Measurements from ENCODE around the gene CYP4V2. TPM values are rescaled to one million over a fixed set of nuclear protein-coding genes. Genes with fewer than 3 reads are reported as not detected.

Gene CYP4V2
- total RNA-seq, 4 donors from 2014 or later = 44.0 to 83.8 (median 61.3) TPM

DNA sequence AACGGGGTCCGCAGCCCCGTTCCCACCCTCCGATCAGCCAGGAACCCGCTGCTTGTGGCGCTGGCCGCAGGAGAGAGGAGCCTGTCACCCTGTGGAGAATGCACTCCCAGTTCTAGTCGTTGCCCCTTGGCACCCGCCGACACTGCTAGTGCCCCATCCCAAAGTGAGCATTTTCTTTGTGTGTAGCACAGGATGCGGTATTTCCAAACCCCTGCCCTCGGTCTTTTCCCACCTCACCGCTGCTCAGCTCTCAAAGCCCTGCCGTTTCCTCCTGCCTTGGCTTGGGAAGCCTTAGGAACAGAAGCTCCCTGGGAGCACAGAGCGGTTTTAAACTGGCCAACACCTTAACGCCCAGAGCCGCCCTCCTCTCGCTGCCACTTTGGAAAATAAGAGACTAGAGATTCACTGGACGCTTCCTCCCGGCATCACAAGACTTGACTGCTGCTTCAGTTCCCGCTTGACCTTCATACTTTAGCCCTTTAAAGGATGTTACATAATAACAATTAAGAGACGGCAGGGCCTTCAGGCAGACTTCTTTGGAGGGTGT lies 772 bp downstream of the CYP4V2 start:
- WGBS, 2 donors (ENCODE audit: low coverage in 1 of 2) = 1 to 33% methylated on average over 1 to 22 of the region's 22 CpGs
- peak overlapping the region; percentile 44 to 93 (median 68) for H3K4me3 ChIP-seq
- H3K27ac ChIP-seq = peak overlapping the region; percentile 93 to 99 (median 96)
- intact Hi-C loops (cut with DNase I; ENCODE audit: low total_unique reads) = loop anchor here (5.0 kb wide), 1 partner anchor 45 kb away; no protein-coding TSS in a partner anchor
- no peaks in the 10 kb centered on the region for H3K27me3 ChIP-seq
- DNase-seq = peak; percentile 57
- H3K9me3 ChIP-seq = no peaks in the 10 kb centered on the region
- H3K4me1 ChIP-seq = peaks cover 11 to 37% (median 27%) of the 10 kb centered on the region in 4 donors
- in situ Hi-C loops (cut with MboI; ENCODE audit: low pct_ligation_motif_present in 1 of 4, low pct_unique_long_range_greater_than_20kb in 1 of 4, low sequenced_read_pairs in 3 of 4) = no loop called here
- TF ChIP-seq, protein P1, sequence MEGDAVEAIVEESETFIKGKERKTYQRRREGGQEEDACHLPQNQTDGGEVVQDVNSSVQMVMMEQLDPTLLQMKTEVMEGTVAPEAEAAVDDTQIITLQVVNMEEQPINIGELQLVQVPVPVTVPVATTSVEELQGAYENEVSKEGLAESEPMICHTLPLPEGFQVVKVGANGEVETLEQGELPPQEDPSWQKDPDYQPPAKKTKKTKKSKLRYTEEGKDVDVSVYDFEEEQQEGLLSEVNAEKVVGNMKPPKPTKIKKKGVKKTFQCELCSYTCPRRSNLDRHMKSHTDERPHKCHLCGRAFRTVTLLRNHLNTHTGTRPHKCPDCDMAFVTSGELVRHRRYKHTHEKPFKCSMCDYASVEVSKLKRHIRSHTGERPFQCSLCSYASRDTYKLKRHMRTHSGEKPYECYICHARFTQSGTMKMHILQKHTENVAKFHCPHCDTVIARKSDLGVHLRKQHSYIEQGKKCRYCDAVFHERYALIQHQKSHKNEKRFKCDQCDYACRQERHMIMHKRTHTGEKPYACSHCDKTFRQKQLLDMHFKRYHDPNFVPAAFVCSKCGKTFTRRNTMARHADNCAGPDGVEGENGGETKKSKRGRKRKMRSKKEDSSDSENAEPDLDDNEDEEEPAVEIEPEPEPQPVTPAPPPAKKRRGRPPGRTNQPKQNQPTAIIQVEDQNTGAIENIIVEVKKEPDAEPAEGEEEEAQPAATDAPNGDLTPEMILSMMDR (IDR thresholded peaks at IDR 0.05) = no peak
- TF ChIP-seq POLR2A (IDR thresholded peaks at IDR 0.05) = peak; percentile 69
- no peak for TF ChIP-seq EP300 (IDR thresholded peaks at IDR 0.05; ENCODE audit: low read depth)
- peak; percentile 23 to 61 (median 60) for TF ChIP-seq POLR2AphosphoS5 (IDR thresholded peaks at IDR 0.05)
- no peaks in the 10 kb centered on the region for H3K36me3 ChIP-seq

DNA sequence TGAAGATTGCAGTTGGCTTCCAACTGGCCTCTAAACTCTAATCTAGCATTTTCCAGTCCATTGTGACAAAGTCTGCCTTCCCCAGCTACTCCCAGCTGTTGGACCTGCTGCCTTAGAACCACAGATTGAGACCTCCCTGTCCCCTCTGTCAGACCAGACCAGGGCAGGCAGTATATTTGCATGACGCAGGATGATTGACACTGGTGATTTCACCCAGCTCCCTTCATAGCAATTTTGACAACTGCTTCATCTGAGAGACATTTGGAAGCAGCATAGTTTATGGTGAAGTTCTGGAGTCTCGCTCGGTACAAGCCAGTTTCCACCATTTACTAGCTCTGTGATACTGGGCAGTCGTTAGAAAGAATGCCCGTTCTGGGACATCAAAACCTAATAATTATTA lies 2.5 kb downstream of the CYP4V2 start:
- in situ Hi-C loops (cut with MboI; ENCODE audit: low pct_ligation_motif_present in 1 of 4, low pct_unique_long_range_greater_than_20kb in 1 of 4, low sequenced_read_pairs in 3 of 4) = no loop called here
- no peak overlapping the region for H3K27ac ChIP-seq
- no peaks in the 10 kb centered on the region for H3K9me3 ChIP-seq
- no peak overlapping the region for H3K4me3 ChIP-seq
- TF ChIP-seq POLR2AphosphoS5 (IDR thresholded peaks at IDR 0.05) = no peak
- TF ChIP-seq, protein P1 (IDR thresholded peaks at IDR 0.05) = no peak
- TF ChIP-seq POLR2A (IDR thresholded peaks at IDR 0.05) = no peak
- no peak for TF ChIP-seq EP300 (IDR thresholded peaks at IDR 0.05; ENCODE audit: low read depth)
- H3K27me3 ChIP-seq = no peaks in the 10 kb centered on the region
- H3K36me3 ChIP-seq = no peaks in the 10 kb centered on the region
- intact Hi-C loops (cut with DNase I; ENCODE audit: low total_unique reads) = loop anchor here (5.0 kb wide), 1 partner anchor 47 kb away; no protein-coding TSS in a partner anchor
- peaks cover 11 to 35% (median 25%) of the 10 kb centered on the region in 4 donors for H3K4me1 ChIP-seq
- WGBS, 2 donors (ENCODE audit: low coverage in 1 of 2) = 96 to 98% methylated on average over 4 to 5 of the region's 5 CpGs
- no peak for DNase-seq

DNA sequence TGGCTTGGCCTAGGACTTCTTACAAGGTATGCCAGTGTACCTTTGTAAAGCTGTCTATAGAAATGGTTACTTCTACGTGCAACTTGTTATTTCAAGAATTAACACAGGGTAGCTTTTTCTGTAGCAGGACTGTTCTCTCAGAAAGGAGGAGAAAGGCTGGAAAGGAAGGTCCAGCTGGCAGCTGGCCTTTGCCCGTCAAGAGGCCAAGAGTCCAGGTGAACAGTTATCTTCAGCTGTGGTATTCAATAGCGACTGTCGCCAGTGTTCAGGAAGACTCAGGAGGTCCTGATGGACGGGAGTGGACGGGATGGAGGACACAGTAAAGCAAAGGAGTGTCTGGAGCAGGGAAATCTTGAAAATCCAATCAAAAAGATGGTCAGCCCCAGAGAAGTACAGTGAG lies 4.7 kb downstream of the CYP4V2 start:
- in situ Hi-C loops (cut with MboI; ENCODE audit: low pct_ligation_motif_present in 1 of 4, low pct_unique_long_range_greater_than_20kb in 1 of 4, low sequenced_read_pairs in 3 of 4) (no loop called here), intact Hi-C loops (cut with DNase I; ENCODE audit: low total_unique reads) (no loop called here)
- Histone ChIP-seq H3K27ac (no peak overlapping the region), H3K27me3 (no peaks in the 10 kb centered on the region), H3K4me1 (peaks cover 0 to 18% (median 8%) of the 10 kb centered on the region in 4 donors), H3K9me3 (no peaks in the 10 kb centered on the region), H3K4me3 (no peak overlapping the region), H3K36me3 (no peaks in the 10 kb centered on the region)
- DNase-seq = no peak
- TF ChIP-seq, protein P1 (IDR thresholded peaks at IDR 0.05) = no peak
- no peak for TF ChIP-seq POLR2AphosphoS5 (IDR thresholded peaks at IDR 0.05)
- whole genome bisulfite sequencing, 2 donors (ENCODE audit: low coverage in 1 of 2) = 91 to 97% methylated on average over 6 of the region's 6 CpGs

DNA sequence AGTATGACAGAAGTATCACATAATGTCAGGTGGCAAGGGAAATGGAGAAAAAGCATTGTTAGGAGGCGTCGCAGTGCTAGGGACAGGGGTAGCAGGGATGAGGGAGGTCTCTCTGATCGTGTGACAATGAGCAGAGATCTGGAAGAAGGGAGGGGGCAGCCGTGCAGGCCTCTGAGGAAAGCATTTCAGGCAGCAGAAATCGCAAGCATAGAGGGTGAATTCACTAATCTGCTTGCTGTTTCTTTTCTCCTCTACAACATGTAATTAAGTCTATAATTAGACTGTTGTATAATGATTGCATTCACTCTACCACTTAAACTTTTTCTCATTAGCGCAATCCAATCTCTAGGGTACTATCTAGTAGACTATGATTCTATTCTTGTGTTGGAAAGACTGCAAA lies 9.1 kb downstream of the CYP4V2 start:
- H3K27ac ChIP-seq = no peak overlapping the region
- TF ChIP-seq POLR2A (IDR thresholded peaks at IDR 0.05) = no peak
- no peak for TF ChIP-seq POLR2AphosphoS5 (IDR thresholded peaks at IDR 0.05)
- no peak for TF ChIP-seq EP300 (IDR thresholded peaks at IDR 0.05; ENCODE audit: low read depth)
- TF ChIP-seq, protein P1 (IDR thresholded peaks at IDR 0.05) = no peak
- no peaks in the 10 kb centered on the region for H3K9me3 ChIP-seq
- no peaks in the 10 kb centered on the region for H3K27me3 ChIP-seq
- DNase-seq = no peak
- intact Hi-C loops (cut with DNase I; ENCODE audit: low total_unique reads) = no loop called here
- H3K36me3 ChIP-seq = no peaks in the 10 kb centered on the region
- no peak overlapping the region for H3K4me3 ChIP-seq
- in situ Hi-C loops (cut with MboI; ENCODE audit: low pct_ligation_motif_present in 1 of 4, low pct_unique_long_range_greater_than_20kb in 1 of 4, low sequenced_read_pairs in 3 of 4) = no loop called here
- WGBS, 2 donors (ENCODE audit: low coverage in 1 of 2) = 67 to 82% methylated on average over 6 of the region's 6 CpGs
- H3K4me1 ChIP-seq = peaks cover 0 to 12% (median 4%) of the 10 kb centered on the region in 4 donors

All from transverse colon (tissue), 4 donors.